ENCODE results near the gene CNDP2.

CNDP2 gene

DNA sequence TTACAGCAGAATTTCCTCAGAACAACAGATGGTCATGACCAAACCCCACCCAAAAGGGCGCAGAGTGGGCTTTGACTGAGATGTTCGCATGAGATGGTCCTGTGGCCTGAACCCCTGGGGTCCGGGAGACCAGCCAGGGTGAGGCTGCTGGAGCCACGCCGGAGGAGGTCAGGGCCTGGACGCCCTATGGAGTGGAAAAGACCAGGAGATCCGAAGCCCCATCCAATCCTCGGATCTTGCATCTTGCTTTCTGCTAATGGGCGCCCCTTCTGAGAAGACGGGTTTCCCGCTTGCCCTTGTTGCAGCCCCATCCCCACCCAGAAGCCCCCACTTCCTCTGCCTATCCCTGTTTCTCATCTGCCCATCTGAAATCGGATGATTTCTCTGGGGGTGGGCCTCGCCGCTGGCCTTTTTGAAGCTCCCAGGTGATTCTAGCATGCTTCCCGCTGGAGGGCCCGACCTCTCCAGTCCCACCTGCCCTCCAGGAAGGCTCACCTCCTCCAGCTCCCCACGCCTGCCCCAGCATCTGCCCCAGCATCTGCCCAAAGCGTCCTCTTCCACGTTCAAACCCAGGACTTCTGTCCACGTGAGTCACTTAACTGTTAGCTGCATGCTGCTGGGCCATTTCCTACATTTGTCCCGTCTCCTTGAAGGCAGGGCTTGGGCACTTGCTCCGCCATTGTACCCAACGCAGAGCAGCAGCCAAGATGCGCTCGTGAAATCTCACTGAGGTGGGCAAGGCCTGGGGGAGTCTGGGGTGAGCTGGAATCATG, 33.8 kb downstream of the CNDP2 start:
- ChIA-PET POLR2A (no interaction called here), CTCF (interaction anchor here (0.9 to 1.4 kb wide), 3 partner anchors 10 to 25 kb away, joined by 3 to 4 read pairs (median 3); no protein-coding TSS in a partner anchor)
- TF ChIP-seq, protein P1, sequence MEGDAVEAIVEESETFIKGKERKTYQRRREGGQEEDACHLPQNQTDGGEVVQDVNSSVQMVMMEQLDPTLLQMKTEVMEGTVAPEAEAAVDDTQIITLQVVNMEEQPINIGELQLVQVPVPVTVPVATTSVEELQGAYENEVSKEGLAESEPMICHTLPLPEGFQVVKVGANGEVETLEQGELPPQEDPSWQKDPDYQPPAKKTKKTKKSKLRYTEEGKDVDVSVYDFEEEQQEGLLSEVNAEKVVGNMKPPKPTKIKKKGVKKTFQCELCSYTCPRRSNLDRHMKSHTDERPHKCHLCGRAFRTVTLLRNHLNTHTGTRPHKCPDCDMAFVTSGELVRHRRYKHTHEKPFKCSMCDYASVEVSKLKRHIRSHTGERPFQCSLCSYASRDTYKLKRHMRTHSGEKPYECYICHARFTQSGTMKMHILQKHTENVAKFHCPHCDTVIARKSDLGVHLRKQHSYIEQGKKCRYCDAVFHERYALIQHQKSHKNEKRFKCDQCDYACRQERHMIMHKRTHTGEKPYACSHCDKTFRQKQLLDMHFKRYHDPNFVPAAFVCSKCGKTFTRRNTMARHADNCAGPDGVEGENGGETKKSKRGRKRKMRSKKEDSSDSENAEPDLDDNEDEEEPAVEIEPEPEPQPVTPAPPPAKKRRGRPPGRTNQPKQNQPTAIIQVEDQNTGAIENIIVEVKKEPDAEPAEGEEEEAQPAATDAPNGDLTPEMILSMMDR (IDR thresholded peaks at IDR 0.05; ENCODE audit: control extremely low read depth, extremely low read depth, low read depth, missing control alignments), result no peak
- DNase-seq (ENCODE audit: extremely low spot score), result no peak

GRCh38 chr18:74530584-74530862, 34.4 kb downstream of the CNDP2 start:
- TF ChIP-seq, protein P1 (IDR thresholded peaks at IDR 0.05; ENCODE audit: control extremely low read depth, extremely low read depth, low read depth, missing control alignments), result no peak
- CTCF ChIA-PET, result interaction anchor here (0.9 to 1.4 kb wide), 3 partner anchors 9 to 26 kb away, joined by 3 to 4 read pairs (median 3); no protein-coding TSS in a partner anchor
- no peak for DNase-seq (ENCODE audit: extremely low spot score)
- POLR2A ChIA-PET, result no interaction called here

DNA sequence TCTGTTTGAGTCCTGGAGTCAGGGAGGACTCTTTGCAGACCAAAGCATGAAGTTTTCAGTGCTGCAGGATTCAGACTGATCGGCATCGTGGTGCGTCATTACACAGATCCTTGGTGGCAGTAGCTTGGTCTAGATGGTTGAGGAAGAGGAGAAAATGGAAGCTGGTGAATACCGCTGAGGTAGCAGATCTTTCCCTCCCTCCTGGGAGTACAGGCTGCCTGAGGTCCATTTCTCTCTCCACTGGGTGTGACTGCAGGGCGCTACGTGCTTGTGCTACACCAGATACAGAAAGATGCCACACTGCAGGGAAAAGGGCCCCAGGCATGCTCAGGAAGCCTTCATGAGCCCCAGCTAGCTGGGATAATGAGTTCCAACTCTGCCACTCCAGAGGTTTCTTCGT, 34.9 kb downstream of the CNDP2 start:
- CTCF ChIA-PET, result interaction anchor here (0.9 to 1.4 kb wide), 3 partner anchors 9 to 26 kb away, joined by 3 to 4 read pairs (median 3); no protein-coding TSS in a partner anchor
- TF ChIP-seq, protein P1 (IDR thresholded peaks at IDR 0.05; ENCODE audit: control extremely low read depth, extremely low read depth, low read depth, missing control alignments), result no peak
- DNase-seq (ENCODE audit: extremely low spot score), result no peak
- POLR2A ChIA-PET, result no interaction called here

DNA sequence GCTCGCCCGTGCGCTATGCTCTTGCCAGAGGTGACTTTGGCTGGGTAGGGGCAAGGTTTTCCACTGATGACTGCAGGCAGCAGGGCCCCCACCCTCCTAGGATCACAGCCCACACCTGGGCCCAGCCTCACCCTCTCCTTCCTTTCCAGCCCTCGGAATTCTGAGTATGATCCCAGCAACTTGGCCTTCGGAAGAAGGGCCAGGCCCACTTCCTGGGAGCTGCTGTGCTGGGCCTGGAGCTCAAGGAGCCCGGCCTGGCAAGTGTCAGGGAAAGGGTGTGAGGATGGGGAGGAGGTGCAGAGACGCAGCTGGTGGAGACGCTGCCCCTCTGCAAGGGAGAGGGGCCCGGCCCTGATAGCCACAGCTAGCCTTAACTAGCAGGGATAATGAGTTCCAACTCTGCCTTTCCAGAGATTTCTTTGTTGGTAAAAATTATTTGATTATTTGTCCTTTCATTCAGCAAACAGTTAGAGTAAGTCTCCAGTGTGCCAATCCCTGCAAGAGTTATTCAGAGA, 36.4 kb downstream of the CNDP2 start:
- DNase-seq (ENCODE audit: extremely low spot score), result no peak
- ChIA-PET CTCF (no interaction called here), POLR2A (no interaction called here)
- TF ChIP-seq, protein P1 (IDR thresholded peaks at IDR 0.05; ENCODE audit: control extremely low read depth, extremely low read depth, low read depth, missing control alignments), result no peak

- CTCF ChIA-PET, result no interaction called here
- DNase-seq (ENCODE audit: extremely low spot score), result no peak
- POLR2A ChIA-PET, result no interaction called here
- TF ChIP-seq, protein P1 (IDR thresholded peaks at IDR 0.05; ENCODE audit: control extremely low read depth, extremely low read depth, low read depth, missing control alignments), result no peak
Observed at GRCh38 chr18:74533666-74534065, 37.5 kb downstream of the CNDP2 start.

DNA sequence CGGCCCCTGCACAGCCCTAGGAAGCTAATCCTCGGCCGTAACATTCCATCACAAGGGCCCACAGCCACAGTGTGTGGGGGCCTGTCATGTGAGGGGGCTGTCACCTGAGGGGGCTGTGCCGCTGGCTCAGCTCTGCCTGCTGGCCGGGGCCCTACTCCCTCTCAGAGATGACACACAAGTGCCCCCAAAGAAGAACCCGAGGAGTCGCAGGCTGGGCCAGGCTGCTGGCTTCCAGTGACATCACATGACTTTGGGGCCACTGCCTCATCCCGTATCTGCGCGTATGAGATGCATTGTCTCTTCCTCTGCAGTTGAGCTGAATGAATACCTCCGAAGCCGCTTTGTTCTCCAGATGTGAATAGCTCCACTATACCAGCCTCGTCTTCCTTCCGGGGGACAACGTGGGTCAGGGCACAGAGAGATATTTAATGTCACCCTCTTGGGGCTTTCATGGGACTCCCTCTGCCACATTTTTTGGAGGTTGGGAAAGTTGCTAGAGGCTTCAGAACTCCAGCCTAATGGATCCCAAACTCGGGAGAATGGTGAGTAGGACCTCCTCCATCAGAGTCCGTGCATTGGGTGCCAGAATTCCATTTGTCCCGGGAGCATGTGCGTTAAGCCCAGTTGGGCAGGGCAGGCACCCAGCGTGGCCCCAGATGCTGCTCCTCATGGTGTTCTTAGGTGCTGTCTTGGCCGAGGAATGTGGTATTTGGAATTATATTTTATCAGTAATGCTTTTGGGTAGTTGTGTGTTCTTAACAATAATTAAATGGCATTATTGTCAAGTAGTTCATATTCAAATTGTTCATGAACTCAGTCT, 38.2 kb downstream of the CNDP2 start, which contains the start of gene CNDP1:
Gene CNDP1 (plus strand): TSS at position 351 of the 820 bp plus-strand sequence. CDS start 168 bp downstream, at position 519.
- POLR2A ChIA-PET, result no interaction called here
- TF ChIP-seq, protein P1 (IDR thresholded peaks at IDR 0.05; ENCODE audit: control extremely low read depth, extremely low read depth, low read depth, missing control alignments), result no peak
- no peak for DNase-seq (ENCODE audit: extremely low spot score)
- CTCF ChIA-PET, result no interaction called here
